Right atrium auricular region (tissue), 2 donors: ENCODE data around the gene RAD9B. TPM values are rescaled to one million over a fixed set of nuclear protein-coding genes. Genes with fewer than 3 reads are reported as not detected.
A peak's percentile ranks its signal among the peaks of the same experiment; 100 is the strongest.
"Not testable (repeated sequence)": the region's sequence is repeated elsewhere in the genome, so short reads cannot be mapped to it uniquely, and the experiment has no call there.

ENCODE experiments used
- DNase-seq: peaks from one replicate; pipeline ENCODE4 v3.0.0-alpha.2; 2019; ENCODE audit warnings: low spot score
- H3K27ac ChIP-seq, 2 donors: fragments of 200-600 bp; sonication (generic); 1 replicate in 1 of 2; 2 replicates in 1 of 2; pipeline ENCODE4 v1.5.1; 2016 to 2019
- H3K27me3 ChIP-seq, 2 donors: fragments of 200-600 bp; sonication (generic); one replicate each; pipeline versions ENCODE4 v1.5.1 to v1.6.0; 2017 to 2019
- H3K36me3 ChIP-seq: fragments of 200-600 bp; sonication (generic); one replicate; pipeline ENCODE4 v1.5.1; 2016
- H3K4me1 ChIP-seq, 2 donors: fragments of 200-600 bp; sonication (generic); one replicate each; pipeline versions ENCODE4 v1.5.1 to v1.6.0; 2017 to 2019
- H3K4me3 ChIP-seq, 2 donors: fragments of 200-600 bp; sonication (generic); 1 replicate in 1 of 2; 2 replicates in 1 of 2; pipeline ENCODE4 v1.5.1; 2017 to 2019; ENCODE audit warnings: mild to moderate bottlenecking in 1 of 2, moderate library complexity in 1 of 2
- H3K9me3 ChIP-seq, 2 donors: fragments of 200-600 bp; sonication (generic); one replicate each; pipeline ENCODE4 v1.5.1; 2019
- CTCF ChIP-seq, 2 donors: fragments of 200-600 bp; sonication (generic); IDR thresholded peaks; one replicate each; pipeline ENCODE4 v1.5.1; 2019; ENCODE audit warnings: antibody characterized with exemption in 2 of 2
- total RNA-seq, 2 donors: library from RNA; depleted of rRNA; stranded (reverse); fragments of >200 nt; gene quantifications; one replicate each; pipeline ENCODE4 v1.1.0, GENCODE V29; 2016

The RAD9B gene
- total RNA-seq, 2 donors from 2014 or later = 0.26 to 1.2 TPM

DNA sequence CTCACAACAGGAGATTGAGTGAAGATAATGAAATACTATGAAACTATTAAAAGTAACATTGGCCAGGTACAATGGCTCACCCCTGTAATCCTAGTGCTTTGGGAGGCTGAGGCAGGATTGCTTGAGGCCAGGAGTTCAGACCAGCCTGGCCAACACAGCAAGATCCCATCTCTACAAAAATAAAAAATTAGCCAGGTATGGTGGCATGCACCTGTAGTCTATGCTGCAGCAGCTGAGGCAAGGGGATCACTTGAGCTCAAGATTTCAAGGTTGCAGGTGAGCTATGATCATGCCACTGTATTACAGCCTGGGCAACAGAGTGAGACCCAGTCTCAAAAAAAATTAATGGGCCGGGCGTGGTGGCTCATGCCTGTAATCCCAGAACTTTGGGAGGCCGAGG is 14.9 kb downstream of the RAD9B start:
- no peak for TF ChIP-seq CTCF (IDR thresholded peaks at IDR 0.05)
- DNase-seq = no peak
- H3K27me3 ChIP-seq = no peaks in the 10 kb centered on the region
- no peaks in the 10 kb centered on the region for H3K4me1 ChIP-seq
- H3K36me3 ChIP-seq = no peaks in the 10 kb centered on the region
- H3K9me3 ChIP-seq = no peaks in the 10 kb centered on the region
- H3K27ac ChIP-seq = no peak overlapping the region
- no peak overlapping the region for H3K4me3 ChIP-seq

- not testable (repeated sequence) for DNase-seq
Observed at GRCh38 chr12:110518014-110518413, 15.9 kb downstream of the RAD9B start.

GRCh38 chr12:110520876-110521712 is 19.0 kb downstream of the RAD9B start:
- not testable (repeated sequence) for H3K27me3 ChIP-seq, H3K36me3 ChIP-seq, H3K4me1 ChIP-seq, H3K4me3 ChIP-seq, DNase-seq, H3K9me3 ChIP-seq, H3K27ac ChIP-seq

More at GRCh38 chr12:110518014-110518413, 15.9 kb downstream of the RAD9B start:
- not testable (repeated sequence) for H3K27me3 ChIP-seq, H3K36me3 ChIP-seq, H3K4me3 ChIP-seq, H3K4me1 ChIP-seq, H3K27ac ChIP-seq, H3K9me3 ChIP-seq

DNA sequence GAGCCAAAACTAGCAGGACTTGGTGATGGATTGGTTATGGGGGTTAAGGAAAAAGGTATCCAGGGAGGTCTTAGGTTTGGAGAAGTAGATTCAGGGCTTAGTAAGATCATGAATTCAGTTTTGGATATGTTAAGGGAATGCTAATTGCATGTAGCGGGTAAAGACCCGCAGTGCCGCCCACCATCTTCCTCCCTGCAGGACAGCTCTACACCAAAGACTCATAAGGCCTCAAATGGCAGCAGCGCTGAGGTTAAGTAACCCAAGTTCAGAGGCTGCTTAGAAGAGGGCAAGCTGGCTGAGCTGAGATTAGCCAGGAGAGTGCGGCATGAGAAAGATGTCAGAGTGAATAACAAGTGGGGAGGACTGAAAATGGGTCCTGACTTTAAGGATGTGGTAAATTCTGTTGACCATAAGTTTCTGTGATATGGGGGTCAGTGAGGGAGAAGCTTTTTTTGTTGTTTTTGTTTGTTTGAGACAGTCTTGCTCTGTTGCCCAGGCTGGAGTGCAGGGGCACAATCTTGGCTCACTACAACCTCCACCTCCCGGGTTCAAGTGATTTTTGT is 26.2 kb downstream of the RAD9B start:
- DNase-seq = no peak
- Histone ChIP-seq H3K27ac (no peak overlapping the region), H3K36me3 (no peaks in the 10 kb centered on the region), H3K27me3 (no peaks in the 10 kb centered on the region), H3K9me3 (no peaks in the 10 kb centered on the region), H3K4me3 (no peak overlapping the region), H3K4me1 (peaks cover 0 to 20% of the 10 kb centered on the region in 2 donors)
- no peak for TF ChIP-seq CTCF (IDR thresholded peaks at IDR 0.05)

- H3K27ac ChIP-seq = no peak overlapping the region
- H3K4me3 ChIP-seq = no peak overlapping the region
- no peaks in the 10 kb centered on the region for H3K27me3 ChIP-seq
- no peaks in the 10 kb centered on the region for H3K36me3 ChIP-seq
- peaks cover 0 to 20% of the 10 kb centered on the region in 2 donors for H3K4me1 ChIP-seq
- no peaks in the 10 kb centered on the region for H3K9me3 ChIP-seq
- no peak for TF ChIP-seq CTCF (IDR thresholded peaks at IDR 0.05)
- DNase-seq = no peak
Observed at GRCh38 chr12:110530511-110530910, 28.4 kb downstream of the RAD9B start.

GRCh38 chr12:110531741-110532333 is 29.7 kb downstream of the RAD9B start:
- no peaks in the 10 kb centered on the region for H3K9me3 ChIP-seq
- no peak overlapping the region for H3K4me3 ChIP-seq
- H3K4me1 ChIP-seq = peaks cover 0 to 32% of the 10 kb centered on the region in 2 donors
- no peaks in the 10 kb centered on the region for H3K27me3 ChIP-seq
- H3K36me3 ChIP-seq = peaks cover 13% of the 10 kb centered on the region
- DNase-seq = no peak
- H3K27ac ChIP-seq = peak overlapping the region in 1 of 2 donors; percentile 24
- TF ChIP-seq CTCF (IDR thresholded peaks at IDR 0.05) = no peak
